NCI-H748 (cell line): ENCODE results near the gene GOLGA6L2.
"Not testable (repeated sequence)": the region's sequence is repeated elsewhere in the genome, so short reads cannot be mapped to it uniquely, and the experiment has no call there.

Experiments
- DNase-seq: peaks from one replicate; lab custom pipeline; 2025; ENCODE audit not compliant: unreplicated experiment; lab: John Stamatoyannopoulos, UW

Gene GOLGA6L2, protein sequence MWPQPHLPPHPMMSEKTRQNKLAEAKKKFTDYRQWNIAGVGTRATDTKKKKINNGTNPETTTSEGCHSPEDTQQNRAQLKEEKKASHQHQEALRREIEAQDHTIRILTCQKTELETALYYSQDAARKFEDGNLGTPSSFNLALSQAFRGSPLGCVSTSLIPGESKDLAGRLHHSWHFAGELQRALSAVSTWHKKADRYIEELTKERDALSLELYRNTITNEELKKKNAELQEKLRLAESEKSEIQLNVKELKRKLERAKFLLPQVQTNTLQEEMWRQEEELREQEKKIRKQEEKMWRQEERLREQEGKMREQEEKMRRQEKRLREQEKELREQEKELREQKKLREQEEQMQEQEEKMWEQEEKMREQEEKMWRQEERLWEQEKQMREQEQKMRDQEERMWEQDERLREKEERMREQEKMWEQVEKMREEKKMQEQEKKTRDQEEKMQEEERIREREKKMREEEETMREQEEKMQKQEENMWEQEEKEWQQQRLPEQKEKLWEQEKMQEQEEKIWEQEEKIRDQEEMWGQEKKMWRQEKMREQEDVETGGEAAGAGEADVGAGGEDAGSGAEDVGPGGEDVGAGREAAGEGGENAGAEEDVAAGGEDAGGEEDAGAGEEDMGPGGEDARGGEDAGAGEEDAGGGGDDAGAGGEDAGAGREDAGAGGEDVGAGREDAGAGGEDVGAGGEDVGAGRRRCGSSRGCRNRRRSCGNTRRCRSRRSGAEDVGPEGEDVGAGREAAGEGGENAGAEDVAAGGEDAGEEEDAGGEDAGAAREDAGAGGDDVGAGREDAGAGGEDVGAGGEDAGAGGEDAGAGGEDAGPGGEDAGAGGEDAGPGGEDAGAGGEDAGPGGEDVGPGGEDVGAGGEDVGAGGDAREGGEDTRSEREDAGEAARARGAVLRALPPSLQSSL

DNA sequence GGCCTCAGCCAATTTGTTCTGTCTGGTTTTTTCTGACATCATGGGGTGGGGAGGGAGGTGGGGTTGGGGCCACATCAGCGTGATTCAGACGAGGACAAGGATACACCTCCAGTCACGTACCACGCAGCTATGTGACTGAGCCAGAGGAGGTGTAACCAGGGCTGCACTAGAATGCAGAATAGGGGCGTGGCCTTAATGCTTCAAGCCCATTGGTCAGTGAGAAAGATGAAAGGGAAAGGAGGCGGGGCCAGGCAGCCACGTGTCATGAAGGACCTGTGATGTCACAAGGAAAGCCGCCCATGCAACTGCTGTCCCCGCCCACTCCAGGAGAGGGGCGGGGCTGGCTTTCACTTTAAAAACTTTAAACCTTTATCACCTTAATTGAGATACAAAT lies at the start of gene GOLGA6L2:
TSS of gene GOLGA6L2 (minus strand) at position 137 of the 394 bp plus-strand sequence. CDS start at position 75, 62 bp downstream.
- peak; percentile 1 for DNase-seq

DNA sequence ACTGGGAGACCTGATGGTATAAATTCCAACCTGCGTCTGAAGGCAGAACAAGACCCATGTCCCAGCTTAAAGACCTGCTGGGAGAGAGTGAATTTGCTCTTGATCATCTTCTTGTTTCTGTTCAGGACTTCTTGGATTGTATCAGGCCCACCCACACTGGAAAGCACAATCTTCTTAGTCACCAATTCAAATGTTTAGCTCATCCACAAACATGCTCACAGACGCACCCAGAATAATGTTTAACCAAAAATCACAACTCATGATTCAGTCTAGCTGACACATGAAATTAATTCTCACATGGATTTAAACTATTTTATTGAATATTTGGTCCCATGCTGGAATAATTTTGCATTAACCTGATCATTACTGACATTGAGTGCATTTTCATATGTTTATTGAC lies 37.8 kb upstream of the GOLGA6L2 start:
- no peak for DNase-seq

DNA sequence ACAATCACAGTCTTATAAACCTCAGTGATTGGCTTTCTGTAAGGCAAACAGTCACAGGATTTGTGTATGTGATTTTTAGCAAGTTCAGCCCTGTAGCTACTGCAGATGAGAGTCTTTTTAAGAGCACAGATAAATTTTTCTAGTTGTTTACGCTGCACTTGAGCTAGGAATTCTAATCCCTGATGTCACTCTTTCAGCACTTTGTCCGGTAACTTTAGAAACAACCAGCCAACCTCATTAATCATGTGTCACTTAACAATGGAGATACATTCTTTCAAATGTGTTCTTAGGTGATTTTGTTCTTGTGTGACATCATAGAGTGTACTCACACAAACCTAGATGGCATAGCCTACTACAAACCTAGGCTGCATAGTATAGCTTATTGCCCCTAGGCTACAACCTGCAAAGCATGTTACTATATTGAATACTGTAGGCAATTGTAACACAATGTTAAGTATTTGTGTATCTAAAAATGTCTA lies 36.8 kb upstream of the GOLGA6L2 start:
- DNase-seq, result no peak

DNA sequence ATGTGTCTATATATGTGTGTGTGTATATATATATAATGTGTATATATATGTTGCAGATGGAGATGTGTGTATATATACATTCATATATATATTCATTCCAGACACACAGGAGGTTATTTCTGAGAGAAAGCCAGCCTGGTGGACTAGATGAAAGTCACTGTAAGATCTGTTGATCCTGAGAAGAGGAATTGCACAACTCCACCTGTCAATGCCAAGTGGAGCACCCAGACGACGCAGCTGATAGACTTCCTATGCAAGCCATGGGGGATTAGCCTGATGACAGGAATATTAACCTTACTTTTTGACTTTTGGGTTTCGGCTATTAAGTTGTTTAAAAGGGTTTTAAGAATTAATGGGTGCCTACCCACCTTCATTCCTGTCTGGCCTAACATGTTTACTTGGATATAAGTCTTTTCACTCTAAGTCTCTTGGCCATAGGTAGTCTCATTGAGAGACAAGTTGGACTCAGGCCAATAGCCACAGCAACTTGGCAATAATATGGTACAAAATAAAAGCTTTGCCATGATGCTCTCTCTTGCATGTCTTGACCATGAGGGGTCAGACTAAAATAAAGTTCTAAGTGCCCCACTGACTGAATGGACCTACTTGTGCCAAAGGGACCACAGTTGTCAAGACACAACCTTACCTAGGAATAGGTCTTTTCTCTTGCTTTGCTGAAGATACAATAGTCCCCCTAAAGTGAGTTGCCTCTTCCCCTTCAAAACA lies 35.9 kb upstream of the GOLGA6L2 start:
- DNase-seq, result no peak

DNA sequence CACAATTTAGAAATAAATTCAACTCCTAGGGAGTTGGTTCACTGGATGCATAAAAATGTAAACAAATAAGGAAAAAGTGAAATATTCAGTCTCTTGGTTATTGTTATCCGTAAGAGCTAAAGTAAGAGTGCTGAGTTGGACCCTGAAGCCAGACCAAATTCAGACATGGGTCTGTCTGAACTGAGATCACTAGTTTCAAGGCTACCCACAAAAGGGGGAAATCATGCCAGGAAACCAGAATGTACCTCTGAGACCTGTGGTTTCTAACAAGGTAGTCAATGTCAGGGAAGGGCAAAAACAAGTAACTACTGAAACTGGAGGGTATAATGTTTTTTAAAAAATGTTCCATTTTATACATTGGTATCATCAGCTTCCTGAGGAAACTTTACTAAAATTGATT lies 35.2 kb upstream of the GOLGA6L2 start:
- DNase-seq, result no peak

DNA sequence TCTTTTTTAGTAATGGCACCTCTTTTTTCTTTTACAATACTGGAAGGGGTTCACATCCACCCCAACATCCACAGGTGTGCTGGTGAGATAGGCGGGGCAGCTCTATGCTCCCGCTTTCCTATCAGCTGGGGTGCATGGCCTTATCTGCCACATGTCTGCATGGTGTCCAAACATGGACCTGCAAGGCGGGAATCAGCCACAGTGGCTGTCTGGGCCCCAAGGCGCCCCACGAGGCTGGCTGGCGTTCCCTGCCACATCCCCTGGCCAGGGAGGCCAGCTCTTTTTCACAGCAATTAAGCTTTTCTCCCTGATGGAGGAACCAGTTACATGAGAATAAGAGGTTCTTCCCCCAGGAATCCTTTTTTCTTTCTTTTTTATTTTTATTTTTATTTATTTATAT lies 30.9 kb upstream of the GOLGA6L2 start:
- DNase-seq, result no peak

DNA sequence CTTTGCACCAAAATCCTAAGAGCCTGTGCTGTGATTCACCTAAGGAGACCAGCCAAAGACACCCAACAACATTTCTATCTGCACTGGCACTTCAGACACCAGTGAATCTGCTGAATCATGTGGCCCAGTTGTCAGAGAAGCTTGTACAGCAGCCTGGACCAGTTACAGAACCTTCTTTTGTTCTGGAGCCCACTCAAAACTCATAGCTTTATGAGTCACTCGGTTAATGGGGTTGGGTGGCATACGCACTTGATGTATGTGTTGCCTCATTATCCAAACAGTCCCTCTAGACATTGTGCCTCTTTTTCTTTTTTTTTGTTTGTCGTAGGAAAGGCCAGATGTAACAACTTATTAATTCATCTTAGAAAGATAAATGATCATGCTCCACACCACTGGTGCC lies 25.6 kb upstream of the GOLGA6L2 start:
- no peak for DNase-seq

DNA sequence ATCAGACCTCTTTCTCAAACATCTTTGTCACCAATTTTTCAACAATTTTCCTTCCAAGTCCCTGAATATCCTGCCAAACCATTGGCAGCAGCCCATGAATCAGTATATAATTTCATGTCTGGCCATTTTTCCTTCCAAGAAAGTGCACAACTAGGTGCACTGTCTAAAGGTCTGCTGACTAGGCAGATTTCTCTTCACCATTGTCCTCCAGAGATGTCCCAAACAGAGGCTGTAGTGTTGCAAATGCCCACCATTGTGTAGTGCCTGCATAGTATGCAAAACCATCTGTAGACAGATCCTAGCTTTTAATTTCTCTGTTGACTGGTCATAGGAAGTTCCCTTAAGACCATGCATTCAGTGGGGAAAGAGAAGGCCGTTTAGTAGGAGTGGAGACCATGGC lies 25.0 kb upstream of the GOLGA6L2 start:
- no peak for DNase-seq

DNA sequence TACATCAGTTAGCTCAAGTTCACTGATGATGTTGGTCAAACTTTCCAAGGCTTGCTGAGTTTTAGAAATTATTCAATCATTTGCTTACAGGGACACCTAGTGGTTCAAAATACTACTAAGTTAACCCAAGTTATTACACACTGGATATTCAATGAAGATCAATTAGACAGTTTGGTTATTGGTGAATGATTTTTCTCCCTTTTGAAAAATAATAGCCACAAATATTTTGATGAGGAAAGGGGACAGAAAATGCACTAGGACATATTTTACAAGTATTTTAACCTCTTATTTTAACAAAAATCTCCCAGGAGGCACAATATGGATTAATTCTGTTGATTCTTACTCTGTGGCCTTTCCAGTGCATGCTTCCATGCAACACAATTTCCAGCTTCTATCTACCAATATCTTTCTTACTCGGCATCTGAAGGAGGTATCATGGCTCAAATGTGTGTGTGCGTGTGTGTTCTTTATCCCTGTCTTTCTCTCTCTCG lies 20.1 kb upstream of the GOLGA6L2 start:
- DNase-seq, result peak; percentile 46

DNA sequence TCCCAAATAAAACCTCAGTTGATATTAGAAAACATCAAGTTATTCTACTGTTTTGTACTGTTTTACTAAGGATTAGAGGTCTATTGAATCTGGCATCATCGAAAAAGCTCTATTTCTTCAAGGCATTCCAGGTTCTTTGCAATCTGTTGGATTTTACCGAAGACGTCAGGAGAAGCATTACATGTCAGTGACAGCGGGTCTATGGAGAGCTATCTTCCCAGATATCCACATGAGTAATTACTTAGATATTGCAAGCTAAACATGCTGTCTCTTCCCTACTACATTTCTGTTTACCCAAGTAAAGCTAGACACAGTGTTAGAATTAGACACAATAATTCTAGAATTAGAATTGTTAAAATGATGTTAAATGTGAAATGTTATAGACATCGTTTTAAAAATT lies 10.8 kb upstream of the GOLGA6L2 start:
- DNase-seq, result no peak

DNA sequence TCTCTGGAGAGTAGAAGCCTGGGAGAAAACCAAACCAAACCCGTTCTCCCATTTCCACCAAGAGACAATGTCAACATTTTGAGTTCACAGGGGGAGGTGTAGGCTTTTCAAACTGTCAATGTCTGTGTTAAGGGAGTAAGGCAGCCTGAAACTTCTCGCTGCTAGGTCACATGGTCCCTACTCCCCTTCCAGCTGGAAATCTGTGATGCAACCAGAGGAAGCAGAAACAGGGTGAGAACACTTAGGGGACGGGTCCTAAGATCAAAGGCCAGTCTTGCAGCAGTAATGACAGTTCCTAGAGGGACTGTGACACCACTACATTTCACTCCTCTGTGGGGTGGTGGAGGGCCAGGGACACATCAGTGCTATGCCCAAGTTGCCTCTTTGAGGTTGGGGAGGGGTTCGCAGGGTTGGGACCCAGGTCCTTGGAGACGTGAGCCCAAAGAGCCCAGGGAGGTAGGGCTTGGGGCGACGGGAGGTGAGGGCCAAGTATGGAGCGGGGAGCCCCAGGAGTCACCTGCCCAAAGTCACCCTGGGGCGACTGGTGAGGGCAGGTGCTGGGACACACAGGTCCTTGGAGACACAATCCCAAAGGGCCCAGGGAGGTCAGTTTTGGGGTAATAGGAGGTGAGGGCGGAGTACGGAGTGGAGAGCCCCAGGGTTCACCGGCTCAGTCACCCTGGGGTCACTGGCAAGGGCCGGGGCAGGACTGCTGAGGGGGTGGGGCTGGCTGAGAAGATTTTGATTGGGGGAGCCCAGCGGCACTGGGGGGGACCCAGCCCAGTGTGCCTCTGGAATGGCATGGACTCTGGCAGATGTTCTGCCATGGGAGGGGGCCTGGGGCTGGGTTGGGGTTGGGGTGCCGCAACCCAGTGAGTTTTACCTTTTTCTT lies 582 bp downstream of the GOLGA6L2 start:
- DNase-seq, result no peak

DNA sequence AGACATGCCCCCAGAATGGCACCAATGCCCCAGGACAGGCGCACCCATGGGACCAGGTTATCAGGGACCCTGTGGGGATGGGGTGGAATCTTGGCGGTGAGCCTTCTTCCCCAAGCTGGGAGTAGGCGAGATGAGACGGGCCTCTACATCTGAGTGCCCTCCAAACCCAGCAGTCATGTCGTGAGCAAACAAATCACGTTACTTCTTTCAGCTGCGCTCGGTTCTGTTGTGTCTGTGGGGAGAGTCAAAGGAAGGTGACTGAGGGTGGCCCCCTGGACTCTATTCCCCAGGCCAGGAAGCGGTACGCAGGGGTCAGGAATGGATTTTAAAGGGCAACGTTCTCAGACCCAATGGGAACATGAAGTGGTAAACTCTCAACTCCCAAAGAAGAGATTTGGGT lies 2.8 kb downstream of the GOLGA6L2 start:
- no peak for DNase-seq

DNA sequence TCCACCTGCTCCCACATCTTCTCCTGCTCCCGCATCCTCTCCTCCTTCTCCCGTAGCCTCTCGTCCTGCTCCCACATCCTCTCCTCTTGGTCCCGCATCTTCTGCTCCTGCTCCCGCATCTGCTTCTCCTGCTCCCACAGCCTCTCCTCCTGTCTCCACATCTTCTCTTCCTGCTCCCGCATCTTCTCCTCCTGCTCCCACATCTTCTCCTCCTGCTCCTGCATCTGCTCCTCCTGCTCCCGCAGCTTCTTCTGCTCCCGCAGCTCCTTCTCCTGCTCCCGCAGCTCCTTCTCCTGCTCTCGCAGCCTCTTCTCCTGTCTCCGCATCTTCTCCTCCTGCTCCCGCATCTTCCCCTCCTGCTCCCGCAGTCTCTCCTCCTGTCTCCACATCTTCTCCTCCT lies 5.8 kb downstream of the GOLGA6L2 start:
- no peak for DNase-seq

DNA sequence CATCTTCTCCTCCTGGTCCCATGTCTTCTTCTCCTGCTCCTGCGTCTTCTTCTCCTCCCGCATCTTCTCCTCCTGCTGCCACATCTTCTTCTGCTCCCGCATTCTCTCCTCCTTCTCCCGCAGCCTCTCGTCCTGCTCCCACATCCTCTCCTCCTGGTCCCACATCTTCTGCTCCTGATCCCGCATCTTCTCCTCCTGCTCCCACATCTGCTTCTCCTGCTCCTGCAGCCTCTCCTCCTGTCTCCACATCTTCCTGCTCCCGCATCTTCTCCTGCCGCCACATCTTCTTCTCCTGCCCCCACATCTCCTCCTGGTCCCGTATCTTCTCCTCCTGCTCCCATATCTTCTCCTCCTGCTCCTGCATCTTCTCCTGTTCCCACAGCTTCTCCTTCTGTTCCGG lies 6.4 kb downstream of the GOLGA6L2 start:
- DNase-seq, result no peak

DNA sequence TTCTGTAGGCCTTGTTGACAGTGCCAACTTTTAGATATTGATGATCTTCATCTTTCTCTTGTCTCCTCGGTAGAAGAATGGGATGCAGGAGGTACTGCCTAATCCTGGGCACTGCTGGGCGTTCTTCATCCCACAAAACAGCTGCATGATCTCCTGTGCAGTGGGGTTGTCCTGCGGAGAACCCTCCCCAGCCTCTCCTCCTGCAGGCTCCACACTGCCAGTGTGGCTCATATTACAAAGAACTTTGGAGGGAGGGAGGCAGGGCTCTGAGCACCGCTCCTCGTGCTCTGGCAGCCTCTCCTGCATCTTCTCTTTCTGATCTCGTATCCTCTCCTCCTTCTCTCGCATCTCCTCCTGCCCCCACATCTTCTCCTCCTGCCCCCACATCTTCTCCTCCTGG lies 7.5 kb downstream of the GOLGA6L2 start:
- no peak for DNase-seq

DNA sequence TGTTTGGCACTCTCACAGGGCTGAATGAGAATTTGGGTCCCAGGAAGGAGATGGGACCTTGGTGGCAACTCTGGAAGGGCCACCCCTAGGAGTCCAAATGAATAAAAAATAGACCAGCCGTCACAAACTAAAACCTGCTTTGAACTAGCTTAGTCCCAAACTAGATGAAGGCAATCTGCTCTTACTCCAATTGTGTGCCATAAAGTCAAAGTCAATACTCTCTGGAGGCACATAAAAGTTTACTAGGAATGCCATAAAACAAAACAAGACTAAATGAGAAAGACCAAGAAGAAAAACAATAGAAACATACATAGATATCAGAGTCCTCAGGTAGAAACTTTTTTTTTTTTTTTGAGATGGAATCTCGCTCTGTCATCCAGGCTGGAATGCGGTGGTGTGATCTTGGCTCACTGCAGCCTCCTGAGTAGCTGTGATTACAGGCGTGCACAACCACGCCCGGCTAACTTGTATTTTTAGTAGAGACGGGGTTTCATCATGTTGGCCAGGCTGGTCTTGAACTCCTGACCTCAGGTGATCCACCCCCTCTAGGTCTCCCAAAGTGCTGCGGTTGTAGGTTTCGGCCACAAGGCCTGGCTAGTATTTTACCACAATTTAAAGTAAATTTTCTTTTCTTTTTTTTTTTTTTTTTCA lies 8.1 kb downstream of the GOLGA6L2 start:
- no peak for DNase-seq

DNA sequence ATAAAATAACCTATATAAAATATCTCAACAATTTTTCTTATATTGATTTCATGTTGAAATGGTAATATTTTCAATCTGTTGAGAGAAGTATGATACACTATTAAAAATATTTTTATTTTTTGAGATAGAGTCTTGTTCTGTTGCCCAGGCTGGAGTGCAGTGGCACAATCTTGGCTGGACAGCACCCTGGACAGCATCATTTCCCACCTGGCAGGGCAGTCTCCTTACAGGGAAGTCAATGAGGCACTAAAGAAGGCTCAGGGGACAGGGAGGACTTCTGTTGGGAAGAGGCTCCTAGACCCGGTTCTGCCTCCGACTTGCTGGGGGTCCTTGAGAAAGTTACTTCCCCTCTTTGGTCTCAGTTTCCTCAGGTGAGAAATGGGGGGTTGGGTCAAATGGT lies 9.4 kb downstream of the GOLGA6L2 start:
- DNase-seq, result no peak

DNA sequence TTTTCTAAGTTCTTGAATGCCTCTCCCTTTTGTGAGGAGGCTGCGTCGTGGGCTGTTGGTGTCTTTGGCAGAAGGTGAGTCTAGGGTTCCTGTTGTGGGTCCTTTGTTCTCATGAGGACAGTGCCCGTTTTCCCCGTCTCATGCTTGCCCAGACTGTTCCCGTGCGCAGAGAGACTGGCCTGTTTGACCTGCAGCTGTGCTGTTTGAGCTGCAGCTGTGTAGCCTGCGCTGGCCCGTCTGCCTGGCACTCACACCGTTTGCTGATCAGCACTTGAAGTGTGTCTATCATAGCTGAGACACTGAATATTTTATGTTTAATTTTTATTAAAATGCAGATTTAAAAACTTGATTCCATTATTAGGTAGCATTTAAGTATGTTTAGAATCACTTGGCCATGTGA lies 9.9 kb downstream of the GOLGA6L2 start:
- no peak for DNase-seq

DNA sequence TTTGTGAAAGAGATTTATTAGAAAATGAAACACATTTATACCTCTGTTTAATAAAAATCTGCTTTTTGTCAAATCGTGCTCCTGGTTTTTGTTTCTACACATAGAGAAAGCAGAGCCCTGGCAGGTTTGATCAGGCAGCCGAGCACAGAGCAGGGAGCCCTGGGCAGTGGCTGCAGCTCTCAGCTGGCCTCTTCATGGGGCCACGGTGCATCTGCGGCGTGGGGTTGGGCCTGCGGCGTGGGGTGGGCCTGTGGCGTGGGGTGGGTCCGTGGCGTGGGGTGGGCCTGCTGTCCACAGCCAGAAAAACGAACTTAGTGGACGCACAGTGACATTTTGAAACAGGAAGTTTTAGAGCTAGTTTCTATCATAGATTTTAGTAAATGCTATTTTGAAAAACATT lies 10.6 kb downstream of the GOLGA6L2 start:
- DNase-seq, result no peak

DNA sequence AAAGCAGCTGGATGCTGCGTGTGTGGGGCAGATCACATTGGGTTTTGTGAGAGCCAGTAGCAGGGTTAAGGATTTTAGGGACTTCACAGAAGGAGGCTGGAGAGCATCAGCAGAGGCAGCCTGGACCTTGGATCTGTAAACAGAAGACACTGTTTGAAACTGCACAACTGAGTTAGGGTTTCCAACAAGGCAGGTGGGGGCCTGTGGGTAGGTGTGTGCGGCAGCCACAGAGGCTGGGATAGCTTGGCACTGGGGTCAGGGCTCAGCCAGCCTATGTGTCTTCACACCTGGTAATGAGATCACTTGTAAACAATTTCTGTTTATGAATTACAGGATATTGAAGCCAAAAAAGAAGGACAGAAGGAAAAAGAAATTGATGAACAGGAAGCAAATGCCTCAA lies 12.3 kb downstream of the GOLGA6L2 start:
- not testable (repeated sequence) for DNase-seq
